Anterior cingulate cortex (tissue), 58 donors: Measurements from ENCODE around the gene SEC11C.

ENCODE experiments used
- DNase-seq, 58 donors: peaks; one replicate each; lab custom pipeline; 2025; lab: John Stamatoyannopoulos, UW

The SEC11C gene

GRCh38 chr18:59207506-59207905 is 67.8 kb downstream of the SEC11C start:
- DNase-seq: no peak
